B cell (primary cell): Measurements from ENCODE around the gene SLC6A5.

Experiments
- EZH2 ChIP-seq: IDR thresholded peaks from 2 replicates; pipeline ENCODE4 v1.6.1; 2012; ENCODE audit warnings: borderline replicate concordance, low read depth, mild to moderate bottlenecking, moderate library complexity, low read length; ENCODE audit not compliant: insufficient read depth, poor library complexity, severe bottlenecking
- TF ChIP-seq, protein P1 (sequence below): fragments of 200-600 bp; IDR thresholded peaks from one replicate; pipeline ENCODE4 v1.8.0; 2022; ENCODE audit warnings: antibody characterized with exemption, mild to moderate bottlenecking

DNA sequence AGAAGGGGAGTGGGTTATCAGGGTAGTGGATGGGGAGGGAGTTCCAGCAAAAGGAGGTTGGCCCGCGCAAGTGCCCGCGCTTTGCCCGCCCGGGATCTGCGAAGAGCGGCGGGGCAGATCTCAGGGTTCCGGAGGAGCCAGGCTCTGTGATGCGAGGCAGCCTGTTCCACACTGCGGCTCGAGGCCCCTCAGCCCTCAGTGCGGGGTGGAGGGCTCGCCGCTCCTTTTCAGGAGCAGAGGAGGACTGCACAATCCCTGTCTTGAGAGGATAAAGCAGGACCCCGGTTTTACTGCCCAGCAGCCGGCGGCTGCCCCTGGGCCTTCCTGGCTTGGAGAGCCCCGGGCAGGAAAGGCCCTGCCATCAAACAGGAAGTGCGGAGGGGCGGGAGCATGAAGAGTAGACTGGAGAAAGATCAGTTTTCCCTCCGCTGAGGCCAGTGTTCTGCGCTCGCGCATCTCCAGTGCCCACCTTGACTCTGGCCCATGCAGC is 6.2 kb downstream of the SLC6A5 start:
- no peak for TF ChIP-seq EZH2
- TF ChIP-seq, protein P1, sequence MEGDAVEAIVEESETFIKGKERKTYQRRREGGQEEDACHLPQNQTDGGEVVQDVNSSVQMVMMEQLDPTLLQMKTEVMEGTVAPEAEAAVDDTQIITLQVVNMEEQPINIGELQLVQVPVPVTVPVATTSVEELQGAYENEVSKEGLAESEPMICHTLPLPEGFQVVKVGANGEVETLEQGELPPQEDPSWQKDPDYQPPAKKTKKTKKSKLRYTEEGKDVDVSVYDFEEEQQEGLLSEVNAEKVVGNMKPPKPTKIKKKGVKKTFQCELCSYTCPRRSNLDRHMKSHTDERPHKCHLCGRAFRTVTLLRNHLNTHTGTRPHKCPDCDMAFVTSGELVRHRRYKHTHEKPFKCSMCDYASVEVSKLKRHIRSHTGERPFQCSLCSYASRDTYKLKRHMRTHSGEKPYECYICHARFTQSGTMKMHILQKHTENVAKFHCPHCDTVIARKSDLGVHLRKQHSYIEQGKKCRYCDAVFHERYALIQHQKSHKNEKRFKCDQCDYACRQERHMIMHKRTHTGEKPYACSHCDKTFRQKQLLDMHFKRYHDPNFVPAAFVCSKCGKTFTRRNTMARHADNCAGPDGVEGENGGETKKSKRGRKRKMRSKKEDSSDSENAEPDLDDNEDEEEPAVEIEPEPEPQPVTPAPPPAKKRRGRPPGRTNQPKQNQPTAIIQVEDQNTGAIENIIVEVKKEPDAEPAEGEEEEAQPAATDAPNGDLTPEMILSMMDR = no peak
